Activated CD8-positive, alpha-beta T cell treated with anti-CD3 and anti-CD28 coated beads for 36 hours (primary cell): Measurements from ENCODE around the gene PIK3AP1. TPM values are rescaled to one million over a fixed set of nuclear protein-coding genes. Genes with fewer than 3 reads are reported as not detected.

Source experiments
- total RNA-seq, 2 experiments: library from RNA; stranded (reverse); gene quantifications; one replicate each; pipeline ENCODE4 v1.2.3, GENCODE V29; 2021

PIK3AP1 gene
- total RNA-seq, 2 experiments from 2014 or later = 4.1 to 4.7 TPM

Other genes with a start within 250 kb of the PIK3AP1 start
- gene TLL2, start 206.6 kb downstream of the PIK3AP1 start, total RNA-seq = under 1 TPM; 0.09 to 0.18 TPM
- gene TM9SF3, start 133.5 kb downstream of the PIK3AP1 start, total RNA-seq = 10 to 100 TPM; 66.4 to 71.1 TPM
- gene LCOR, start 111.8 kb upstream of the PIK3AP1 start, total RNA-seq = 10 to 100 TPM; 20.6 to 24.3 TPM